Left lobe of liver (tissue), 2 donors: ENCODE data around the gene SAMD4B. TPM values are rescaled to one million over a fixed set of nuclear protein-coding genes. Genes with fewer than 3 reads are reported as not detected.
"Not testable (repeated sequence)": the region's sequence is repeated elsewhere in the genome, so short reads cannot be mapped to it uniquely, and the experiment has no call there.

Experiments
- ATAC-seq: fragments of 200-7000 bp; cut with Tn5 transposase; one replicate; pipeline ENCODE4 v1.9.1; 2020; ENCODE audit warnings: mild to moderate bottlenecking, moderate library complexity
- DNase-seq: peaks from one replicate; pipeline ENCODE4 v3.0.0-alpha.2; 2020; ENCODE audit warnings: low spot score
- total RNA-seq: library from RNA; stranded (reverse); gene quantifications from one replicate; pipeline ENCODE4 v1.2.1, GENCODE V29; 2021
- donor health status: DM: no; HTN: no; CAD: no; lungs with moderate emphysema.
- donor health status: DM: no; HTN: yes; CAD: no.

Gene SAMD4B
- total RNA-seq, 1 donor from 2014 or later = 30.1 TPM

GRCh38 chr19:39333507-39333906 lies 8.7 kb upstream of the SAMD4B start:
- DNase-seq = no peak
- ATAC-seq = no peak

GRCh38 chr19:39334444-39334976 lies 7.7 kb upstream of the SAMD4B start:
- no peak for ATAC-seq

GRCh38 chr19:39335168-39335548 lies 7.1 kb upstream of the SAMD4B start:
- no peak for DNase-seq
- ATAC-seq = peak; percentile 8

More at GRCh38 chr19:39334444-39334976, 7.7 kb upstream of the SAMD4B start:
- DNase-seq = no peak

GRCh38 chr19:39336483-39336882 lies 5.7 kb upstream of the SAMD4B start:
- ATAC-seq (no peak), DNase-seq (no peak)

GRCh38 chr19:39339674-39340073 lies 2.5 kb upstream of the SAMD4B start:
- DNase-seq (no peak), ATAC-seq (no peak)

GRCh38 chr19:39340156-39340555 lies 2.1 kb upstream of the SAMD4B start:
- ATAC-seq, DNase-seq: not testable (repeated sequence)

- ATAC-seq (peak; percentile 14), DNase-seq (peak; percentile 60)
These were observed 997 bp upstream of the SAMD4B start for GRCh38 chr19:39341129-39341718.

GRCh38 chr19:39342647-39343305 lies 555 bp downstream of the SAMD4B start:
- ATAC-seq = no peak

GRCh38 chr19:39345956-39346355 lies 3.7 kb downstream of the SAMD4B start:
- ATAC-seq = no peak
- DNase-seq = no peak

More at GRCh38 chr19:39342647-39343305, 555 bp downstream of the SAMD4B start:
- DNase-seq = peak; percentile 53

GRCh38 chr19:39347332-39348164 lies 5.3 kb downstream of the SAMD4B start:
- no peak for ATAC-seq

GRCh38 chr19:39349326-39349725 lies 7.1 kb downstream of the SAMD4B start:
- DNase-seq (no peak), ATAC-seq (no peak)

More at GRCh38 chr19:39347332-39348164, 5.3 kb downstream of the SAMD4B start:
- DNase-seq = no peak

- DNase-seq = no peak
- ATAC-seq = no peak
These were observed 7.9 kb downstream of the SAMD4B start for GRCh38 chr19:39350156-39350555.

- no peak for ATAC-seq
- DNase-seq = no peak
These were observed 9.4 kb downstream of the SAMD4B start for GRCh38 chr19:39351537-39352064.

GRCh38 chr19:39352381-39353255 lies 10.4 kb downstream of the SAMD4B start:
- ATAC-seq (no peak), DNase-seq (no peak)

GRCh38 chr19:39355253-39355652 lies 13.0 kb downstream of the SAMD4B start:
- DNase-seq = no peak
- no peak for ATAC-seq

GRCh38 chr19:39356073-39356472 lies 13.9 kb downstream of the SAMD4B start:
- ATAC-seq (no peak), DNase-seq (no peak)

- ATAC-seq (no peak), DNase-seq (no peak)
These were observed 14.4 kb downstream of the SAMD4B start for GRCh38 chr19:39356647-39357046.

GRCh38 chr19:39359026-39359425 lies 16.8 kb downstream of the SAMD4B start:
- DNase-seq = no peak

GRCh38 chr19:39360599-39360998 lies 18.4 kb downstream of the SAMD4B start:
- no peak for ATAC-seq
- no peak for DNase-seq

More at GRCh38 chr19:39359026-39359425, 16.8 kb downstream of the SAMD4B start:
- no peak for ATAC-seq
